Right cardiac atrium (tissue), 5 donors: Measurements from ENCODE around the gene GNAS. TPM values are rescaled to one million over a fixed set of nuclear protein-coding genes. Genes with fewer than 3 reads are reported as not detected.
A peak's percentile ranks its signal among the peaks of the same experiment; 100 is the strongest.

Source experiments
- ATAC-seq, 2 donors: fragments of 200-7000 bp; cut with Tn5 transposase; one replicate each; pipeline versions ENCODE4 v1.8.0 to v1.9.1; 2020; ENCODE audit warnings: moderate library complexity in 2 of 2, mild to moderate bottlenecking in 1 of 2
- DNase-seq, 3 donors: peaks; one replicate each; pipeline ENCODE4 v3.0.0-alpha.2; 2020
- H3K27ac ChIP-seq: one replicate; pipeline ENCODE4 v1.5.1; 2013; ENCODE audit warnings: mild to moderate bottlenecking, low read length, control low read depth, moderate library complexity
- H3K27me3 ChIP-seq: one replicate; pipeline ENCODE4 v1.6.1; 2013; ENCODE audit not compliant: control insufficient read depth, insufficient read depth
- H3K4me1 ChIP-seq: one replicate; pipeline ENCODE4 v1.6.1; 2013; ENCODE audit warnings: low read length; ENCODE audit not compliant: control insufficient read depth, insufficient read depth
- H3K4me3 ChIP-seq: one replicate; pipeline ENCODE4 v1.5.1; 2013; ENCODE audit warnings: low read length, control low read depth
- H3K9me3 ChIP-seq: one replicate; pipeline ENCODE4 v1.6.1; 2013; ENCODE audit warnings: low read length; ENCODE audit not compliant: control insufficient read depth
- WGBS: extraction: QIAGEN DNeasy Blood & Tissue Kit; methylation state at CpG from one replicate; pipeline ENCODE4 v1.1.7; 2013; 5-methylcytosine and 5-hydroxymethylcytosine counted together
- intact Hi-C, 4 donors: fragments of 100-400 bp; cut with DNase I; formaldehyde crosslinking; loops; one replicate each; pipeline versions ENCODE4 v1.11.0 to v1.14.0; 2022 to 2023
- polyA plus RNA-seq: library from polyadenylated mRNA; stranded (reverse); fragments of 200-250 nt; gene quantifications from one replicate; pipeline ENCODE4 v1.2.3, GENCODE V29; 2013
- total RNA-seq, 4 donors: library from RNA; stranded (reverse); fragmentation: NEBNext Ultra II Directional; extraction: Animal tissue kit (Norgen Biotek cat#: 25700); gene quantifications; one replicate each; pipeline ENCODE4 v1.2.1, GENCODE V29; 2021
- donor health status: healthy with polysubstance abuse.
- donor health status: DM: no; HTN: yes; CAD: no.
- donor health status: DM: no; HTN: no; CAD: no.
- donor health status: DM: no; HTN: yes; CAD: no; lungs with severe emphysema.
- donor health status: DM: yes; HTN: yes; CAD: no.

GNAS gene
- total and polyA plus RNA-seq, 5 donors, result 1,230 to 1,885 (median 1,422) TPM

GRCh38 chr20:58908941-58909340, 56.4 kb downstream of the GNAS start:
- Histone ChIP-seq H3K4me3 (no peak overlapping the region), H3K27ac (peak overlapping the region; percentile 48), H3K27me3 (no peaks in the 10 kb centered on the region), H3K4me1 (peaks cover 3% of the 10 kb centered on the region), H3K9me3 (no peaks in the 10 kb centered on the region)
- DNase-seq, result no peak
- 61% methylated on average over 9 of the region's 9 CpGs for WGBS
- intact Hi-C loops, result loop anchor here in 1 of 4 donors (5.0 kb wide), 1 partner anchor 73 kb away; the partner anchor contains the start of gene NELFCD
- ATAC-seq, result no peak

GRCh38 chr20:58909585-58909984, 57.1 kb downstream of the GNAS start:
- Histone ChIP-seq H3K4me1 (peaks cover 3% of the 10 kb centered on the region), H3K27me3 (no peaks in the 10 kb centered on the region), H3K4me3 (no peak overlapping the region), H3K27ac (no peak overlapping the region), H3K9me3 (no peaks in the 10 kb centered on the region)
- peak in 1 of 3 donors; percentile 44 for DNase-seq
- 93% methylated on average over 15 of the region's 15 CpGs for WGBS
- intact Hi-C loops, result loop anchor here in 1 of 4 donors (5.0 kb wide), 1 partner anchor 73 kb away; the partner anchor contains the start of gene NELFCD
- ATAC-seq, result no peak

- DNase-seq (no peak), ATAC-seq (no peak)
- Histone ChIP-seq H3K27ac (no peak overlapping the region), H3K27me3 (no peaks in the 10 kb centered on the region), H3K4me3 (no peak overlapping the region), H3K4me1 (peaks cover 3% of the 10 kb centered on the region), H3K9me3 (no peaks in the 10 kb centered on the region)
- 93% methylated on average over 14 of the region's 14 CpGs for WGBS
- intact Hi-C loops, result no loop called here
Observed at GRCh38 chr20:58910473-58910872, 58.0 kb downstream of the GNAS start.

GRCh38 chr20:58911309-58911708, 58.8 kb downstream of the GNAS start:
- ATAC-seq, result no peak
- 97% methylated on average over 2 of the region's 2 CpGs for WGBS
- intact Hi-C loops, result no loop called here
- Histone ChIP-seq H3K27ac (no peak overlapping the region), H3K4me3 (no peak overlapping the region), H3K4me1 (peaks cover 3% of the 10 kb centered on the region), H3K9me3 (no peaks in the 10 kb centered on the region), H3K27me3 (no peaks in the 10 kb centered on the region)
- DNase-seq, result no peak

- Histone ChIP-seq H3K4me1 (peaks cover 3% of the 10 kb centered on the region), H3K27me3 (no peaks in the 10 kb centered on the region), H3K9me3 (no peaks in the 10 kb centered on the region), H3K4me3 (no peak overlapping the region), H3K27ac (no peak overlapping the region)
- no peak for ATAC-seq
- no peak for DNase-seq
- WGBS, result 66% methylated on average over 3 of the region's 3 CpGs
- intact Hi-C loops, result no loop called here
Observed at GRCh38 chr20:58911970-58912369, 59.5 kb downstream of the GNAS start.

- whole genome bisulfite sequencing, result 84% methylated on average over 4 of the region's 4 CpGs
- Histone ChIP-seq H3K4me1 (peaks cover 3% of the 10 kb centered on the region), H3K4me3 (no peak overlapping the region), H3K9me3 (no peaks in the 10 kb centered on the region), H3K27me3 (no peaks in the 10 kb centered on the region), H3K27ac (no peak overlapping the region)
- intact Hi-C loops, result no loop called here
- ATAC-seq, result no peak
- DNase-seq, result no peak
Observed at GRCh38 chr20:58913079-58913478, 60.6 kb downstream of the GNAS start.

- no peaks in the 10 kb centered on the region for H3K9me3 ChIP-seq
- H3K27me3 ChIP-seq, result no peaks in the 10 kb centered on the region
- H3K4me3 ChIP-seq, result no peak overlapping the region
- WGBS, result 89% methylated on average over 6 of the region's 6 CpGs
- intact Hi-C loops, result no loop called here
- DNase-seq, result no peak
- ATAC-seq, result no peak
- H3K27ac ChIP-seq, result no peak overlapping the region
- no peaks in the 10 kb centered on the region for H3K4me1 ChIP-seq
Observed at GRCh38 chr20:58918621-58919020, 66.1 kb downstream of the GNAS start.

- H3K9me3 ChIP-seq, result no peaks in the 10 kb centered on the region
- no peaks in the 10 kb centered on the region for H3K27me3 ChIP-seq
- intact Hi-C loops, result no loop called here
- ATAC-seq, result no peak
- H3K27ac ChIP-seq, result no peak overlapping the region
- no peaks in the 10 kb centered on the region for H3K4me1 ChIP-seq
- H3K4me3 ChIP-seq, result no peak overlapping the region
- WGBS, result 61% methylated on average over 6 of the region's 6 CpGs
- DNase-seq, result no peak
Observed at GRCh38 chr20:58921564-58921963, 69.0 kb downstream of the GNAS start.

GRCh38 chr20:58922036-58922435, 69.5 kb downstream of the GNAS start:
- DNase-seq, result no peak
- intact Hi-C loops, result no loop called here
- Histone ChIP-seq H3K27ac (no peak overlapping the region), H3K27me3 (no peaks in the 10 kb centered on the region), H3K4me1 (no peaks in the 10 kb centered on the region), H3K9me3 (no peaks in the 10 kb centered on the region), H3K4me3 (no peak overlapping the region)
- no peak for ATAC-seq
- 100% methylated on average over 1 of the region's 1 CpG for WGBS

GRCh38 chr20:58923117-58923712, 70.7 kb downstream of the GNAS start:
- no peak for ATAC-seq
- no peak for DNase-seq
- no peak overlapping the region for H3K4me3 ChIP-seq
- H3K27ac ChIP-seq, result no peak overlapping the region
- 68% methylated on average over 8 of the region's 8 CpGs for WGBS
- intact Hi-C loops, result no loop called here
- no peaks in the 10 kb centered on the region for H3K27me3 ChIP-seq
- H3K4me1 ChIP-seq, result no peaks in the 10 kb centered on the region
- no peaks in the 10 kb centered on the region for H3K9me3 ChIP-seq

GRCh38 chr20:58926802-58927489, 74.4 kb downstream of the GNAS start:
- DNase-seq (no peak), ATAC-seq (no peak)
- Histone ChIP-seq H3K9me3 (no peaks in the 10 kb centered on the region), H3K4me3 (no peak overlapping the region), H3K27ac (no peak overlapping the region), H3K27me3 (no peaks in the 10 kb centered on the region), H3K4me1 (no peaks in the 10 kb centered on the region)
- intact Hi-C loops, result no loop called here
- 94% methylated on average over 10 of the region's 10 CpGs for WGBS
